GM12878 (cell line): ENCODE measurements around the gene TMEM87A. TPM values are rescaled to one million over a fixed set of nuclear protein-coding genes. Genes with fewer than 3 reads are reported as not detected.

Experiments
- EP300 ChIP-seq, 2 experiments: fragments of 150-350 bp in 1 of 2; IDR thresholded peaks; 2 replicates each; pipeline ENCODE4 v1.6.1; 2011 to 2012; ENCODE audit warnings: low read depth in 2 of 2, low read length in 2 of 2, borderline replicate concordance in 1 of 2, improper control_type of control experiment in 1 of 2, inconsistent platforms in 1 of 2; ENCODE audit not compliant: control insufficient read depth in 1 of 2
- ESRRA ChIP-seq: IDR thresholded peaks from 2 replicates; pipeline ENCODE4 v1.6.1; 2012; ENCODE audit warnings: mild to moderate bottlenecking, low read length, improper control_type of control experiment
- FOS ChIP-seq: IDR thresholded peaks from 3 replicates; pipeline ENCODE4 v1.6.1; 2011; ENCODE audit warnings: borderline replicate concordance; ENCODE audit not compliant: insufficient read length; ENCODE audit errors: extremely low read depth
- FOXK2 ChIP-seq: fragments of 450-650 bp; IDR thresholded peaks from 2 replicates; pipeline ENCODE4 v1.6.1; 2017; ENCODE audit warnings: mild to moderate bottlenecking, moderate library complexity
- FOXM1 ChIP-seq: IDR thresholded peaks from 2 replicates; pipeline ENCODE4 v1.6.1; 2012; ENCODE audit warnings: low read depth, mild to moderate bottlenecking, inconsistent platforms, low read length, moderate library complexity
- GABPA ChIP-seq: IDR thresholded peaks from 2 replicates; pipeline ENCODE4 v1.6.1; 2014; ENCODE audit warnings: antibody characterized with exemption, low read depth, mild to moderate bottlenecking, inconsistent platforms
- HDGF ChIP-seq: fragments of 450-650 bp; IDR thresholded peaks from 2 replicates; pipeline ENCODE4 v1.6.1; 2016; ENCODE audit warnings: antibody characterized with exemption
- NBN ChIP-seq: fragments of 450-650 bp; IDR thresholded peaks from 2 replicates; pipeline ENCODE4 v1.6.1; 2016
- NFXL1 ChIP-seq: fragments of 450-650 bp; IDR thresholded peaks from 2 replicates; pipeline ENCODE4 v1.6.1; 2017; ENCODE audit warnings: antibody characterized with exemption, mild to moderate bottlenecking, borderline replicate concordance
- POLR2AphosphoS2 ChIP-seq: IDR thresholded peaks from 2 replicates; pipeline ENCODE4 v1.6.1; 2011; ENCODE audit warnings: low read depth, mild to moderate bottlenecking, low read length, improper control_type of control experiment, moderate library complexity
- SP1 ChIP-seq: IDR thresholded peaks from one replicate; pipeline ENCODE4 v1.6.1; 2011; ENCODE audit warnings: low read depth, low read length
- SPI1 ChIP-seq: IDR thresholded peaks from 2 replicates; pipeline ENCODE4 v1.6.1; 2011; ENCODE audit warnings: low read depth, mild to moderate bottlenecking, low read length, moderate library complexity, borderline replicate concordance; ENCODE audit not compliant: insufficient read depth
- STAT3 ChIP-seq: IDR thresholded peaks from 2 replicates; pipeline ENCODE4 v1.6.1; 2011; ENCODE audit warnings: low read depth, low read length, improper control_type of control experiment
- TARDBP ChIP-seq: IDR thresholded peaks from 2 replicates; pipeline ENCODE4 v1.6.1; 2016; ENCODE audit warnings: borderline replicate concordance
- ZNF274 ChIP-seq: IDR thresholded peaks from one replicate; pipeline ENCODE4 v1.8.0; 2011; ENCODE audit not compliant: insufficient read length, insufficient read depth
- ZSCAN29 ChIP-seq: fragments of 450-650 bp; IDR thresholded peaks from 2 replicates; pipeline ENCODE4 v1.6.1; 2017; ENCODE audit warnings: mild to moderate bottlenecking, moderate library complexity
- polyA plus RNA-seq, 11 experiments: library from polyadenylated mRNA; depleted of rRNA in 4 of 11; unstranded in 6 of 11; stranded (reverse) in 5 of 11; fragments of >200 nt; fragmentation: Nextera tagmentation in 4 of 11; fragmentation: Illumina TruSeq in 1 of 11; extraction: Ambion mirVana in 4 of 11; extraction: Trizol in 1 of 11; gene quantifications; 1 replicate in 1 of 11; 2 replicates in 10 of 11; pipeline versions ENCODE4 v1.2.1 to v1.2.3, GENCODE V29; 2011 to 2016; ENCODE audit warnings: inconsistent platforms in 2 of 11, missing spikeins in 2 of 11, low read depth in 1 of 11
- total RNA-seq, 4 experiments: library from RNA; depleted of rRNA in 3 of 4; stranded (reverse); fragments of >200 nt in 3 of 4; fragmentation: Illumina TruSeq in 1 of 4; extraction: Trizol in 1 of 4; gene quantifications; 2 replicates each; pipeline versions ENCODE4 v1.2.1 to v1.2.3, GENCODE V29; 2013 to 2021
- TF ChIP-seq, protein P1 (sequence below): fragments of 450-650 bp; IDR thresholded peaks from 2 replicates; pipeline ENCODE4 v1.6.1; 2014; ENCODE audit warnings: mild to moderate bottlenecking
- TF ChIP-seq, protein P2 (sequence below): IDR thresholded peaks from 2 replicates; pipeline ENCODE4 v1.6.1; 2011; ENCODE audit warnings: low read depth, low read length, improper control_type of control experiment, borderline replicate concordance
- TF ChIP-seq, protein P3 (sequence below): IDR thresholded peaks from 2 replicates; pipeline ENCODE4 v1.6.1; 2012; ENCODE audit warnings: low read depth, low read length, improper control_type of control experiment
- TF ChIP-seq, protein P4 (sequence below): fragments of 450-650 bp; IDR thresholded peaks from 2 replicates; pipeline ENCODE4 v1.6.1; 2017; ENCODE audit warnings: borderline replicate concordance
- TF ChIP-seq, protein P5 (sequence below): fragments of 450-650 bp; IDR thresholded peaks from 2 replicates; pipeline ENCODE4 v1.6.1; 2017; ENCODE audit warnings: antibody characterized with exemption, mild to moderate bottlenecking, moderate library complexity
- TF ChIP-seq, protein P6 (sequence below): IDR thresholded peaks from 2 replicates; pipeline ENCODE4 v1.6.1; 2011; ENCODE audit warnings: mild to moderate bottlenecking, low read depth, low read length, moderate library complexity; ENCODE audit not compliant: insufficient replicate concordance

TMEM87A gene
- total and polyA plus RNA-seq, 10 of the 15 experiments (the other 5 are each of a cell fraction or from before 2014, with no cell fraction given), result 18.2 to 53.2 (median 33.4) TPM

DNA sequence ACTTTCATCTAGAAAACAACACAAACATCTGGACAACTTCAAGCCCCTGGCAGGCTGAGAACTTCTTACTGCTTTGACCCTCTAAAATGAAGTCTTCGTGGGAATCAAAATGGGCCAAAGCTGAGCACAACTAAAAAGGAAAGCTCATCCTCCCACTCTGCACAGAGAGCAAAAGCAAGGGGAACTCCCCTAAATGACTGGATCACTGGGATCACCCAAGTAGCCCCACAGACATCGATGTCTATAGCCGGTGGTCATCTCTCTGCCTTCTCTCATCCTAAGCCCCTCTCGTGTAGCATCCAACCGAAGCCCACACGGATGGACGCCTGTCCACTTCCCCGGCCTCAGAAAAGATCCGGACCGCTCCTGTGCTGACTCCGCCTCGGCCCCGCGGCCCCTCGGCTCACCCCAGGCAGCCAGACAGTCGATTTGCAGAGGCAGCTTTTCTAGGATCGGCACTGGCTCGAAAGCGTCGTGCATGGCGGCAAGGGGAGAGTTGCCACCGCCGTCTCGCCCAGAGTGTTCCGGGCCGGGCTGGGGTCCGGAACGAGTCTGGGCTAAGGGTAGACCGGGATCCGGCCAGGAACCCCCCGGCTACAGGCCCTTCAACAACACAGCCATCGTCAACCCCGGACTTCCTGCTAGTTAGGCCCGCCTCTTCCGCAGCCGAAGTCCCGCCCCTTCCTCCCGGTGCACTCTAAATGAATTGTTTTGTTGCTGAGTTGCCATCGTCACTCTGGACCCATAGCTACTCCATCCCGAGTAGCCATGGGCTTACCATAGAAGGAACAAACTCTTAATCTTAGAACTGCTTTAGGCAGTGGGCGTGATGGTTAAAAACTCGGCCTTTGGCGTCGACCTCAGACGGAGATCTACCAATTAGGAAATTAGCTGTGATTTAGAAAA lies 65.3 kb downstream of the TMEM87A start, which contains the start of gene VPS39 (continued):
- TF ChIP-seq SP1 (peak; percentile 44), ZSCAN29 (no peak), ZNF274 (no peak), STAT3 (no peak), FOS (no peak), SPI1 (peak; percentile 60; the same call in 1 of the 2 replicates), NBN (peak; percentile 52; the same call in 1 of the 2 replicates), POLR2AphosphoS2 (peak; percentile 89), FOXK2 (peak; percentile 65), ESRRA (no peak), GABPA (peak; percentile 94), NFXL1 (no peak), TARDBP (no peak), HDGF (peak; percentile 71; the same call in 1 of the 2 replicates), FOXM1 (no peak), EP300 (IDR thresholded peaks at IDR 0.05; ENCODE audit: borderline replicate concordance in 1 of 2, control insufficient read depth in 1 of 2, low read depth in 2 of 2, low read length in 2 of 2) (0 out of 4 replicates have a peak, but pooled peaks of 1 of the 2 experiments have one; percentile 13)
- TF ChIP-seq, protein P1, sequence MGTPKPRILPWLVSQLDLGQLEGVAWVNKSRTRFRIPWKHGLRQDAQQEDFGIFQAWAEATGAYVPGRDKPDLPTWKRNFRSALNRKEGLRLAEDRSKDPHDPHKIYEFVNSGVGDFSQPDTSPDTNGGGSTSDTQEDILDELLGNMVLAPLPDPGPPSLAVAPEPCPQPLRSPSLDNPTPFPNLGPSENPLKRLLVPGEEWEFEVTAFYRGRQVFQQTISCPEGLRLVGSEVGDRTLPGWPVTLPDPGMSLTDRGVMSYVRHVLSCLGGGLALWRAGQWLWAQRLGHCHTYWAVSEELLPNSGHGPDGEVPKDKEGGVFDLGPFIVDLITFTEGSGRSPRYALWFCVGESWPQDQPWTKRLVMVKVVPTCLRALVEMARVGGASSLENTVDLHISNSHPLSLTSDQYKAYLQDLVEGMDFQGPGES, result no peak
- TF ChIP-seq, protein P2, sequence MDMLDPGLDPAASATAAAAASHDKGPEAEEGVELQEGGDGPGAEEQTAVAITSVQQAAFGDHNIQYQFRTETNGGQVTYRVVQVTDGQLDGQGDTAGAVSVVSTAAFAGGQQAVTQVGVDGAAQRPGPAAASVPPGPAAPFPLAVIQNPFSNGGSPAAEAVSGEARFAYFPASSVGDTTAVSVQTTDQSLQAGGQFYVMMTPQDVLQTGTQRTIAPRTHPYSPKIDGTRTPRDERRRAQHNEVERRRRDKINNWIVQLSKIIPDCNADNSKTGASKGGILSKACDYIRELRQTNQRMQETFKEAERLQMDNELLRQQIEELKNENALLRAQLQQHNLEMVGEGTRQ, result no peak
- TF ChIP-seq, protein P3, sequence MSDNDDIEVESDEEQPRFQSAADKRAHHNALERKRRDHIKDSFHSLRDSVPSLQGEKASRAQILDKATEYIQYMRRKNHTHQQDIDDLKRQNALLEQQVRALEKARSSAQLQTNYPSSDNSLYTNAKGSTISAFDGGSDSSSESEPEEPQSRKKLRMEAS, result peak; percentile 64; the same call in 1 of the 2 replicates
- TF ChIP-seq, protein P4, sequence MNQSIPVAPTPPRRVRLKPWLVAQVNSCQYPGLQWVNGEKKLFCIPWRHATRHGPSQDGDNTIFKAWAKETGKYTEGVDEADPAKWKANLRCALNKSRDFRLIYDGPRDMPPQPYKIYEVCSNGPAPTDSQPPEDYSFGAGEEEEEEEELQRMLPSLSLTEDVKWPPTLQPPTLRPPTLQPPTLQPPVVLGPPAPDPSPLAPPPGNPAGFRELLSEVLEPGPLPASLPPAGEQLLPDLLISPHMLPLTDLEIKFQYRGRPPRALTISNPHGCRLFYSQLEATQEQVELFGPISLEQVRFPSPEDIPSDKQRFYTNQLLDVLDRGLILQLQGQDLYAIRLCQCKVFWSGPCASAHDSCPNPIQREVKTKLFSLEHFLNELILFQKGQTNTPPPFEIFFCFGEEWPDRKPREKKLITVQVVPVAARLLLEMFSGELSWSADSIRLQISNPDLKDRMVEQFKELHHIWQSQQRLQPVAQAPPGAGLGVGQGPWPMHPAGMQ, result no peak
- TF ChIP-seq, protein P5, sequence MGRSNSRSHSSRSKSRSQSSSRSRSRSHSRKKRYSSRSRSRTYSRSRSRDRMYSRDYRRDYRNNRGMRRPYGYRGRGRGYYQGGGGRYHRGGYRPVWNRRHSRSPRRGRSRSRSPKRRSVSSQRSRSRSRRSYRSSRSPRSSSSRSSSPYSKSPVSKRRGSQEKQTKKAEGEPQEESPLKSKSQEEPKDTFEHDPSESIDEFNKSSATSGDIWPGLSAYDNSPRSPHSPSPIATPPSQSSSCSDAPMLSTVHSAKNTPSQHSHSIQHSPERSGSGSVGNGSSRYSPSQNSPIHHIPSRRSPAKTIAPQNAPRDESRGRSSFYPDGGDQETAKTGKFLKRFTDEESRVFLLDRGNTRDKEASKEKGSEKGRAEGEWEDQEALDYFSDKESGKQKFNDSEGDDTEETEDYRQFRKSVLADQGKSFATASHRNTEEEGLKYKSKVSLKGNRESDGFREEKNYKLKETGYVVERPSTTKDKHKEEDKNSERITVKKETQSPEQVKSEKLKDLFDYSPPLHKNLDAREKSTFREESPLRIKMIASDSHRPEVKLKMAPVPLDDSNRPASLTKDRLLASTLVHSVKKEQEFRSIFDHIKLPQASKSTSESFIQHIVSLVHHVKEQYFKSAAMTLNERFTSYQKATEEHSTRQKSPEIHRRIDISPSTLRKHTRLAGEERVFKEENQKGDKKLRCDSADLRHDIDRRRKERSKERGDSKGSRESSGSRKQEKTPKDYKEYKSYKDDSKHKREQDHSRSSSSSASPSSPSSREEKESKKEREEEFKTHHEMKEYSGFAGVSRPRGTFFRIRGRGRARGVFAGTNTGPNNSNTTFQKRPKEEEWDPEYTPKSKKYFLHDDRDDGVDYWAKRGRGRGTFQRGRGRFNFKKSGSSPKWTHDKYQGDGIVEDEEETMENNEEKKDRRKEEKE, result no peak
- TF ChIP-seq, protein P6, sequence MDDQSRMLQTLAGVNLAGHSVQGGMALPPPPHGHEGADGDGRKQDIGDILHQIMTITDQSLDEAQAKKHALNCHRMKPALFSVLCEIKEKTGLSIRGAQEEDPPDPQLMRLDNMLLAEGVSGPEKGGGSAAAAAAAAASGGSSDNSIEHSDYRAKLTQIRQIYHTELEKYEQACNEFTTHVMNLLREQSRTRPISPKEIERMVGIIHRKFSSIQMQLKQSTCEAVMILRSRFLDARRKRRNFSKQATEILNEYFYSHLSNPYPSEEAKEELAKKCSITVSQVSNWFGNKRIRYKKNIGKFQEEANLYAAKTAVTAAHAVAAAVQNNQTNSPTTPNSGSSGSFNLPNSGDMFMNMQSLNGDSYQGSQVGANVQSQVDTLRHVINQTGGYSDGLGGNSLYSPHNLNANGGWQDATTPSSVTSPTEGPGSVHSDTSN, result no peak
